K562 (cell line): ENCODE data around the gene GALNT17.

ENCODE experiments used
- MECOM ChIP-seq: fragments of 250-450 bp; sonication (Bioruptor Pico); IDR thresholded peaks from 2 replicates; pipeline ENCODE4 v1.8.0; 2022; ENCODE audit warnings: inconsistent platforms
- MTA3 ChIP-seq: fragments of 450-650 bp; formaldehyde crosslinking; IDR thresholded peaks from 2 replicates; pipeline ENCODE4 v1.6.1; 2017; ENCODE audit warnings: mild to moderate bottlenecking, borderline replicate concordance
- NFRKB ChIP-seq: fragments of 450-650 bp; IDR thresholded peaks from 2 replicates; pipeline ENCODE4 v1.6.1; 2016; ENCODE audit warnings: low read depth
- ZBTB7A ChIP-seq: IDR thresholded peaks from 2 replicates; pipeline ENCODE4 v1.6.1; 2011; ENCODE audit warnings: low read depth, mild to moderate bottlenecking, low read length, moderate library complexity, borderline replicate concordance; ENCODE audit not compliant: control insufficient read depth
- ZNF740 ChIP-seq, 3 experiments: fragments of 200-800 bp in 1 of 3; sonication (Bioruptor generic) in 1 of 3; sonication (generic) in 1 of 3; formaldehyde crosslinking in 1 of 3; IDR thresholded peaks; 2 replicates each; pipeline versions ENCODE4 v1.6.1 to v1.8.0; 2016 to 2022; ENCODE audit warnings: mild to moderate bottlenecking in 2 of 3, missing compliant biosample characterization in 2 of 3, missing genetic modification characterization in 2 of 3, missing genetic modification reagents in 1 of 3

- TF ChIP-seq ZBTB7A (no peak), NFRKB (no peak), MECOM (CRISPR knock-in tag) (no peak), MTA3 (no peak), ZNF740 (CRISPR knock-in tag; IDR thresholded peaks at IDR 0.05) (no peak), ZNF740 (tag; IDR thresholded peaks at IDR 0.05) (no peak)
Measured at GRCh38 chr7:71594736-71595135, 462.8 kb downstream of the GALNT17 start.
